Heart left ventricle (tissue), 13 donors: ENCODE results near the gene KLHDC1.

Source experiments
- POLR2A ChIP-seq, 2 donors: fragments of 450-650 bp; IDR thresholded peaks; one replicate each; pipeline ENCODE4 v1.6.1; 2017; ENCODE audit warnings: antibody characterized with exemption in 2 of 2, mild to moderate bottlenecking in 2 of 2, moderate library complexity in 2 of 2
- TF ChIP-seq, protein P1 (sequence below), 12 donors: fragments of 200-600 bp; sonication (generic) in 4 of 12; IDR thresholded peaks; one replicate each; pipeline versions ENCODE4 v1.5.0 to v1.8.0; 2018 to 2022; ENCODE audit warnings: antibody characterized with exemption in 12 of 12, mild to moderate bottlenecking in 5 of 12
- donor health status: ischemic (EF 13 %, LVEDD 7.1; RV severe dilation, severe dysfunction).
- donor health status: DM: no; HTN: yes; CAD: no.
- donor health status: DM: no; HTN: no; CAD: no.
- donor health status: ischemic (EF 25% LVEDD 6.9; RV normal size, moderate dysfunction).
- donor health status: ischemic (EF 25% LVEDD 5.7; RV mildly dilated, moderate dysfunction).
- donor health status: ischemic (EF 35%, LVEDD 5.7; RV mildly dilated, moderate dysfunction).
- donor health status: nonischemic (EF 11% LVEDD 7.7; RV severe dilation, severe dysfunction).
- donor health status: DM: yes; HTN: yes; CAD: no.
- donor health status: PGD.
- donor health status: ischemic (EF 29% LVEDD 5.4; RV normal size, mild dysfunction).
- donor health status: nonischemic (EF 23%, LVEDD 6.1; RV moderate dilation, normal function).

DNA sequence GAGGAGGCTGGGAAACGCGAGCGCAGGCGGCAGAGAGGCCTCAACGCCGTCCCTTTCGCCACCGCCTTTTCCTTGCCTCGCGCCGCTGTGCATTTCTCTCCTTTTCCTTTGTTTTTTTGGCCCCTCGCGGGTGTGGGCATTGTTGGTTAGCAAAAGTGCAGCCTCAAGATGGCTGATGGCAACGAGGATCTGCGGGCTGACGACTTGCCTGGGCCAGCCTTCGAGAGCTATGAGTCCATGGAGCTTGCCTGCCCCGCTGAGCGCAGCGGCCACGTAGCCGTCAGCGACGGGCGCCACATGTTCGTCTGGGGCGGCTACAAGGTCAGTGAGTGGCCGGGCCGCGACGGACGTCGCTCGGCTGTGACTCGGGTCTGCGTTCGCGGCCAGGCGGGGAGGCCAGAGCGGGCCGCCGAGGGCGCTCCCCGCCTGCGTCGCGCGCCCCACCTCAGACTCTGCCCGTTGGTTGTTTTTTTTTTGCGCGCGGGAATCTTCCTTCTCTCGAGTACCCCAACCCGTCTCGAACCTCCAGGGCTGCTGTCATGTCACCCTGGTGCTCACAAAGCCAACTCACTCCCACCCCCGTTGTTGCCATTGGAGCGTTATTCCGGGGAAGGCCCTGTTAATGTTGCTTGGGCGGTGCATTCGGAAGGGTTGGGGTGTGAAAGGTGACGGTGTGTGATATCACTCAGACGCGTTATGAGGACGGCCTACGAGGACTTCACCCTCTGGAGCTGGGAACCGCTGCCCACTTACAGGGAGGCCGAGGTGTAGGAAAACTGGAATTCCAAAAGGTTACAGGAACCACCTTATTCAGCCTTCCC lies 75.6 kb downstream of the KLHDC1 start:
- TF ChIP-seq POLR2A (IDR thresholded peaks at IDR 0.05) = no peak
- TF ChIP-seq, protein P1, sequence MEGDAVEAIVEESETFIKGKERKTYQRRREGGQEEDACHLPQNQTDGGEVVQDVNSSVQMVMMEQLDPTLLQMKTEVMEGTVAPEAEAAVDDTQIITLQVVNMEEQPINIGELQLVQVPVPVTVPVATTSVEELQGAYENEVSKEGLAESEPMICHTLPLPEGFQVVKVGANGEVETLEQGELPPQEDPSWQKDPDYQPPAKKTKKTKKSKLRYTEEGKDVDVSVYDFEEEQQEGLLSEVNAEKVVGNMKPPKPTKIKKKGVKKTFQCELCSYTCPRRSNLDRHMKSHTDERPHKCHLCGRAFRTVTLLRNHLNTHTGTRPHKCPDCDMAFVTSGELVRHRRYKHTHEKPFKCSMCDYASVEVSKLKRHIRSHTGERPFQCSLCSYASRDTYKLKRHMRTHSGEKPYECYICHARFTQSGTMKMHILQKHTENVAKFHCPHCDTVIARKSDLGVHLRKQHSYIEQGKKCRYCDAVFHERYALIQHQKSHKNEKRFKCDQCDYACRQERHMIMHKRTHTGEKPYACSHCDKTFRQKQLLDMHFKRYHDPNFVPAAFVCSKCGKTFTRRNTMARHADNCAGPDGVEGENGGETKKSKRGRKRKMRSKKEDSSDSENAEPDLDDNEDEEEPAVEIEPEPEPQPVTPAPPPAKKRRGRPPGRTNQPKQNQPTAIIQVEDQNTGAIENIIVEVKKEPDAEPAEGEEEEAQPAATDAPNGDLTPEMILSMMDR (IDR thresholded peaks at IDR 0.05) = no peak
